Upper lobe of left lung (tissue), 4 donors: ENCODE results near the gene WLS.
A peak's percentile ranks its signal among the peaks of the same experiment; 100 is the strongest.

Experiments
- EP300 ChIP-seq, 4 donors: sonication (generic); formaldehyde crosslinking; IDR thresholded peaks; one replicate each; pipeline ENCODE4 v1.5.1; 2017; ENCODE audit warnings: antibody characterized with exemption in 4 of 4, control low read depth in 2 of 4
- POLR2A ChIP-seq, 4 donors: fragments of 450-650 bp; IDR thresholded peaks; one replicate each; pipeline ENCODE4 v1.5.1; 2016 to 2017; ENCODE audit warnings: antibody characterized with exemption in 4 of 4, mild to moderate bottlenecking in 2 of 4
- POLR2AphosphoS5 ChIP-seq, 2 donors: sonication (generic); formaldehyde crosslinking; IDR thresholded peaks; one replicate each; pipeline ENCODE4 v1.5.1; 2017; ENCODE audit warnings: antibody characterized with exemption in 2 of 2
- TF ChIP-seq, protein P1 (sequence below), 6 experiments: fragments of 450-650 bp in 4 of 6; fragments of 200-600 bp in 2 of 6; sonication (generic) in 2 of 6; IDR thresholded peaks; one replicate each; pipeline ENCODE4 v1.5.1; 2016 to 2019; ENCODE audit warnings: antibody characterized with exemption in 6 of 6

DNA sequence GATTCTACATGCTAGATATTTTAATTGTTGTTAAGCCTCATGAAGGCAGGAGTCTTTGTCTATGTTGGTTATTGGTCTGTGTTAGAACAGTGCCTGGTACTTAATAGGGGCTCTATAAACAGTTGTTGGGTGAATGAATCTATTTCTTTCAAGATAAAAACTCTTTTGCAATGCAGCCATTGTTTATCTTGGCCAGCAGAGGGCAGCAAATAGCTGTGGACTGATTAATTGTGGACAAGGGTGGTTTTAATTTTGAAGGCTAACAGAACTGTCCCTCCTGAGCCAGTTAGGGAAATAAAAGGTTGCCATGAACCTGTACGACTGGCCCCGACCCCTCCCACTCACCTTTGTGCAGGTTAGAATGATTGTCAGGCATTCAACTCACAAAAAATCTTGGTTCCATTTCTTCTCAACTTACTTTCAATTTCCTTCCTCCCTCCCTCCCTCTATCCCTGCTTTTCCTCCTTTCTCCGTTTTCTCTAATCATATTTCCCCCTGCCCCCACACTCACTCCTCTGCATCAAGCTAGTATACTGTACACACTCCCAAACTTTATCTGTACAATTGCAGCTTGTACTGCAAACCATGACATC, 115.6 kb downstream of the WLS start:
- TF ChIP-seq POLR2A (IDR thresholded peaks at IDR 0.05) = no peak
- TF ChIP-seq, protein P1, sequence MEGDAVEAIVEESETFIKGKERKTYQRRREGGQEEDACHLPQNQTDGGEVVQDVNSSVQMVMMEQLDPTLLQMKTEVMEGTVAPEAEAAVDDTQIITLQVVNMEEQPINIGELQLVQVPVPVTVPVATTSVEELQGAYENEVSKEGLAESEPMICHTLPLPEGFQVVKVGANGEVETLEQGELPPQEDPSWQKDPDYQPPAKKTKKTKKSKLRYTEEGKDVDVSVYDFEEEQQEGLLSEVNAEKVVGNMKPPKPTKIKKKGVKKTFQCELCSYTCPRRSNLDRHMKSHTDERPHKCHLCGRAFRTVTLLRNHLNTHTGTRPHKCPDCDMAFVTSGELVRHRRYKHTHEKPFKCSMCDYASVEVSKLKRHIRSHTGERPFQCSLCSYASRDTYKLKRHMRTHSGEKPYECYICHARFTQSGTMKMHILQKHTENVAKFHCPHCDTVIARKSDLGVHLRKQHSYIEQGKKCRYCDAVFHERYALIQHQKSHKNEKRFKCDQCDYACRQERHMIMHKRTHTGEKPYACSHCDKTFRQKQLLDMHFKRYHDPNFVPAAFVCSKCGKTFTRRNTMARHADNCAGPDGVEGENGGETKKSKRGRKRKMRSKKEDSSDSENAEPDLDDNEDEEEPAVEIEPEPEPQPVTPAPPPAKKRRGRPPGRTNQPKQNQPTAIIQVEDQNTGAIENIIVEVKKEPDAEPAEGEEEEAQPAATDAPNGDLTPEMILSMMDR (IDR thresholded peaks at IDR 0.05) = peak; percentile 66 to 81 (median 75)
- TF ChIP-seq EP300 (IDR thresholded peaks at IDR 0.05) = no peak
- TF ChIP-seq POLR2AphosphoS5 (IDR thresholded peaks at IDR 0.05) = no peak
